SK-N-SH (cell line): ENCODE measurements around the gene MEI4. TPM values are rescaled to one million over a fixed set of nuclear protein-coding genes. Genes with fewer than 3 reads are reported as not detected.

Source experiments
- CTCF ChIA-PET: fragments of 300-600, 350-600 bp; formaldehyde crosslinking; extraction: SDS; loops from one replicate; lab custom pipeline; 2021; lab: Yijun Ruan, JAX
- POLR2A ChIA-PET: fragments of 350-600 bp; sonication (Branson Sonifier 250); formaldehyde crosslinking; extraction: SDS; loops from one replicate; lab custom pipeline; 2020; ENCODE audit warnings: antibody characterized with exemption, inconsistent platforms; lab: Yijun Ruan, JAX
- DNase-seq: peaks from one replicate; pipeline ENCODE4 v3.0.0; 2012
- H2AFZ ChIP-seq: fragments of 200-600 bp; sonication (generic); 2 replicates; pipeline ENCODE4 v1.8.1; 2016; ENCODE audit warnings: antibody characterized with exemption, mild to moderate bottlenecking, low read depth
- H3F3A ChIP-seq: fragments of 200-600 bp; sonication (generic); replicated peaks from 2 replicates; pipeline ENCODE3; 2016; ENCODE audit warnings: antibody characterized with exemption, mild to moderate bottlenecking; ENCODE audit not compliant: insufficient read depth
- H3K27ac ChIP-seq, 2 experiments: fragments of 200-500 bp in 1 of 2; fragments of 200-600 bp in 1 of 2; sonication (Bioruptor generic) in 1 of 2; sonication (generic), shearing (Covaris generic) in 1 of 2; 2 replicates each; pipeline versions ENCODE4 v1.5.1 to v1.6.1; 2014 to 2016; ENCODE audit warnings: low read depth in 2 of 2, inconsistent platforms in 1 of 2, low read length in 1 of 2, mild to moderate bottlenecking in 1 of 2, mixed read lengths in 1 of 2
- H3K27me3 ChIP-seq: fragments of 200-600 bp; sonication (generic), shearing (Covaris generic); 2 replicates; pipeline ENCODE4 v1.6.1; 2016; ENCODE audit warnings: mixed run types; ENCODE audit not compliant: insufficient read depth
- H3K36me3 ChIP-seq, 2 experiments: fragments of 200-500 bp in 1 of 2; fragments of 200-600 bp in 1 of 2; sonication (Bioruptor generic) in 1 of 2; sonication (generic) in 1 of 2; replicated peaks in 1 of 2; 2 replicates each; pipeline versions ENCODE3 to v1.5.1; 2014 to 2016; ENCODE audit warnings: low read length in 1 of 2, mild to moderate bottlenecking in 1 of 2; ENCODE audit not compliant: insufficient read depth in 2 of 2, control insufficient read depth in 1 of 2
- H3K4me1 ChIP-seq, 2 experiments: fragments of 200-500 bp in 1 of 2; fragments of 200-600 bp in 1 of 2; sonication (Bioruptor generic) in 1 of 2; sonication (generic), shearing (Covaris generic) in 1 of 2; 2 replicates each; pipeline versions ENCODE4 v1.5.1 to v1.6.1; 2014 to 2016; ENCODE audit warnings: low read depth in 1 of 2, low read length in 1 of 2, mixed run types in 1 of 2; ENCODE audit not compliant: insufficient read depth in 2 of 2, control insufficient read depth in 1 of 2
- H3K4me2 ChIP-seq: fragments of 200-600 bp; sonication (generic), shearing (Covaris generic); 2 replicates; pipeline ENCODE4 v1.6.1; 2017; ENCODE audit warnings: mixed run types
- H3K4me3 ChIP-seq, 2 experiments: fragments of 200-500 bp in 1 of 2; fragments of 200-600 bp in 1 of 2; sonication (Bioruptor generic) in 1 of 2; sonication (generic), shearing (Covaris generic) in 1 of 2; 2 replicates each; pipeline versions ENCODE4 v1.5.1 to v1.8.1; 2014 to 2016; ENCODE audit warnings: low read depth in 2 of 2, inconsistent platforms in 1 of 2, low read length in 1 of 2, mild to moderate bottlenecking in 1 of 2, mixed read lengths in 1 of 2, moderate library complexity in 1 of 2
- H3K79me2 ChIP-seq: fragments of 200-600 bp; sonication (generic); 2 replicates; pipeline ENCODE4 v1.8.1; 2017; ENCODE audit warnings: mild to moderate bottlenecking; ENCODE audit not compliant: insufficient read depth
- H3K9ac ChIP-seq: fragments of 200-600 bp; sonication (generic); 2 replicates; pipeline ENCODE4 v1.6.1; 2017; ENCODE audit warnings: mixed run types
- H3K9me2 ChIP-seq: fragments of 200-600 bp; sonication (generic); 2 replicates; pipeline ENCODE4 v1.6.1; 2017; ENCODE audit warnings: mixed run types
- H3K9me3 ChIP-seq: fragments of 200-600 bp; sonication (generic); 2 replicates; pipeline ENCODE4 v1.6.1; 2017; ENCODE audit warnings: mixed run types, mild to moderate bottlenecking, moderate library complexity
- H4K20me1 ChIP-seq: fragments of 200-600 bp; sonication (generic); 2 replicates; pipeline ENCODE4 v1.6.1; 2017; ENCODE audit warnings: mild to moderate bottlenecking, mixed run types; ENCODE audit not compliant: insufficient read depth
- CHD2 ChIP-seq: fragments of 150-350 bp; IDR thresholded peaks from 2 replicates; pipeline ENCODE4 v1.6.1; 2018; ENCODE audit warnings: low read length; ENCODE audit not compliant: partially characterized antibody
- ELF1 ChIP-seq: IDR thresholded peaks from 2 replicates; pipeline ENCODE4 v1.4.0; 2012
- EP300 ChIP-seq, 2 experiments: IDR thresholded peaks; 2 replicates each; pipeline versions ENCODE4 v1.4.0 to v1.6.1; 2012; ENCODE audit warnings: borderline replicate concordance in 1 of 2, low read depth in 1 of 2, low read length in 1 of 2
- EZH2phosphoT487 ChIP-seq: fragments of 200-600 bp; sonication (generic); IDR thresholded peaks from 2 replicates; pipeline ENCODE4 v1.6.1; 2017; ENCODE audit warnings: low read depth, mixed run types, mild to moderate bottlenecking, antibody characterized with exemption, moderate library complexity, borderline replicate concordance
- FOSL2 ChIP-seq: IDR thresholded peaks from 2 replicates; pipeline ENCODE4 v1.4.0; 2012; ENCODE audit warnings: low read depth, mild to moderate bottlenecking, moderate library complexity, borderline replicate concordance
- FOXJ3 ChIP-seq: sonication (generic); formaldehyde crosslinking; IDR thresholded peaks from 2 replicates; pipeline ENCODE4 v1.5.1; 2020; ENCODE audit warnings: mild to moderate bottlenecking, missing genetic modification reagents
- GABPA ChIP-seq: IDR thresholded peaks from 2 replicates; pipeline ENCODE4 v1.4.0; 2012; ENCODE audit warnings: low read depth, mild to moderate bottlenecking
- MEF2A ChIP-seq: IDR thresholded peaks from 2 replicates; pipeline ENCODE4 v1.4.0; 2012; ENCODE audit warnings: low read depth, borderline replicate concordance
- MXI1 ChIP-seq: IDR thresholded peaks from 2 replicates; pipeline ENCODE4 v1.6.1; 2012; ENCODE audit warnings: mild to moderate bottlenecking, low read depth, low read length, improper control_type of control experiment
- NFIC ChIP-seq: IDR thresholded peaks from 2 replicates; pipeline ENCODE4 v1.4.0; 2012; ENCODE audit warnings: borderline replicate concordance
- NRF1 ChIP-seq: IDR thresholded peaks from 2 replicates; pipeline ENCODE4 v1.6.1; 2012; ENCODE audit warnings: low read depth, mild to moderate bottlenecking, low read length
- RCOR1 ChIP-seq: fragments of 150-350 bp; IDR thresholded peaks from 2 replicates; pipeline ENCODE4 v1.6.1; 2017; ENCODE audit warnings: antibody characterized with exemption, low read length
- RFX5 ChIP-seq: IDR thresholded peaks from 2 replicates; pipeline ENCODE4 v1.6.1; 2012; ENCODE audit warnings: mild to moderate bottlenecking, improper control_type of control experiment, low read length
- RXRA ChIP-seq: IDR thresholded peaks from 2 replicates; pipeline ENCODE4 v1.4.0; 2012; ENCODE audit warnings: low read depth, mild to moderate bottlenecking, borderline replicate concordance
- SIN3A ChIP-seq: IDR thresholded peaks from 2 replicates; pipeline ENCODE4 v1.6.1; 2012; ENCODE audit warnings: low read depth, mild to moderate bottlenecking, low read length, moderate library complexity, borderline replicate concordance
- TCF12 ChIP-seq: IDR thresholded peaks from 2 replicates; pipeline ENCODE4 v1.4.0; 2012
- TEAD4 ChIP-seq: IDR thresholded peaks from 2 replicates; pipeline ENCODE4 v1.4.0; 2012; ENCODE audit warnings: mild to moderate bottlenecking, borderline replicate concordance; ENCODE audit not compliant: insufficient read depth
- YY1 ChIP-seq: IDR thresholded peaks from 2 replicates; pipeline ENCODE4 v1.4.0; 2012; ENCODE audit warnings: low read depth, mild to moderate bottlenecking
- WGBS: methylation state at CpG from one replicate; pipeline ENCODE4 v1.1.6; 2017; ENCODE audit warnings: low lambda C conversion rate; 5-methylcytosine and 5-hydroxymethylcytosine counted together
- polyA plus RNA-seq, 3 experiments: library from polyadenylated mRNA; depleted of rRNA; stranded (reverse); fragments of >200 nt; gene quantifications; 2 replicates each; pipeline ENCODE4 v1.2.3, GENCODE V29; 2012
- TF ChIP-seq, protein P1 (sequence below): fragments of 150-350 bp; IDR thresholded peaks from 2 replicates; pipeline ENCODE4 v1.6.1; 2017; ENCODE audit warnings: antibody characterized with exemption, low read length, low read depth, borderline replicate concordance
- TF ChIP-seq, protein P2 (sequence below): fragments of 200-600 bp; sonication (generic); IDR thresholded peaks from 2 replicates; pipeline ENCODE4 v1.6.1; 2017; ENCODE audit warnings: antibody characterized with exemption, mild to moderate bottlenecking, moderate library complexity
- TF ChIP-seq, protein P3 (sequence below): IDR thresholded peaks from 2 replicates; pipeline ENCODE4 v1.4.0; 2012; ENCODE audit warnings: low read depth

The MEI4 gene
- polyA plus RNA-seq, 1 of the 3 experiments (the other 2 are of a cell fraction): not detected

DNA sequence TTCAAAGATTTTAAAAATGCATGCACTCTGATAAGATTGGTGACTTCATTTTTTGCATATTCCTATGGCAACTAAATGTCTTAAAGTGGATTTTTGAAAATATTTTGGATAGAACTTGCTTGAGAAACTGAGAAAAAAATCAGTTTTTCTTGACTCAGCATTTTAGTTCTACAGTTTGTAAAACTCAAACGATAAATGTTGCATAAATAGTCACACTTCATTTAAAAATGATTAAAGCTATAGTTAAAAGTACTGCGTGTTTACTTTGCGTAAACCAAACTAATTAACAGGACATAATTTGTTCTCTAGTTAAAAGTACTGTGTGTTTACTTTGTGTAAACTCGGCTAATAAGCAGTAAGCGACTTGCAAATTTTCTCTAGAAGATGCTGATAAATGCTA lies 28.3 kb upstream of the MEI4 start:
- TF ChIP-seq EZH2phosphoT487 (no peak), NFIC (no peak), SIN3A (no peak), NRF1 (no peak), RFX5 (no peak)
- TF ChIP-seq, protein P1, sequence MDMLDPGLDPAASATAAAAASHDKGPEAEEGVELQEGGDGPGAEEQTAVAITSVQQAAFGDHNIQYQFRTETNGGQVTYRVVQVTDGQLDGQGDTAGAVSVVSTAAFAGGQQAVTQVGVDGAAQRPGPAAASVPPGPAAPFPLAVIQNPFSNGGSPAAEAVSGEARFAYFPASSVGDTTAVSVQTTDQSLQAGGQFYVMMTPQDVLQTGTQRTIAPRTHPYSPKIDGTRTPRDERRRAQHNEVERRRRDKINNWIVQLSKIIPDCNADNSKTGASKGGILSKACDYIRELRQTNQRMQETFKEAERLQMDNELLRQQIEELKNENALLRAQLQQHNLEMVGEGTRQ: no peak
- no peaks in the 10 kb centered on the region for H3K79me2 ChIP-seq
- no peak overlapping the region for H2AFZ ChIP-seq
- H3F3A ChIP-seq: no peaks in the 10 kb centered on the region
- no peaks in the 10 kb centered on the region for H3K9me3 ChIP-seq
- H3K9ac ChIP-seq: no peak overlapping the region
- H3K27me3 ChIP-seq: no peaks in the 10 kb centered on the region
- 19% methylated on average over 5 of the region's 5 CpGs for WGBS
- ChIA-PET CTCF (interaction anchor here (1.0 to 1.5 kb wide), 2 partner anchors 58 to 1211 kb away, joined by 3 read pairs; no protein-coding TSS in a partner anchor), POLR2A (no interaction called here)
- H3K36me3 ChIP-seq: no peaks in the 10 kb centered on the region
- H3K27ac ChIP-seq: no peak overlapping the region
- no peaks in the 10 kb centered on the region for H3K4me1 ChIP-seq
- no peaks in the 10 kb centered on the region for H3K9me2 ChIP-seq
- no peaks in the 10 kb centered on the region for H4K20me1 ChIP-seq
- H3K4me3 ChIP-seq: no peak overlapping the region
- H3K4me2 ChIP-seq: no peak overlapping the region
- no peak for DNase-seq

DNA sequence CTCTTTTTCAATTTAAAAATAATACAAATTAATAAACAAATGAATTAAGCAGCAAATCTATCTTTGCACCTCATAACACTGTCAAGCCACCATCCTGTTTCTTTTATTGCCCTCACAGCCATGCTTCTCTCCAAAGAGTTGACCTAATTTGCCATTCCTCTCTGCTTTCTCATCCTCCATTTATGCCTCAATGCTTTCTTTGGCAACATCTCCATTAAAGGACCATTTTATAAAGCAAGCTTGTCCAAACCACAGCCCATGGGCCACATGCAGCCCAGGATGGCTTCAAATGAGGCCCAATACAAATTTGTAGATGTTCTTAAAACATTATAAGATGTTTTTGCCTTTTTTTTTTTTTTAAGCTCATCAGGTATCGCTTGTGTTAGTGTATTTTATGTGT lies 26.4 kb upstream of the MEI4 start:
- H3K79me2 ChIP-seq: no peaks in the 10 kb centered on the region
- no peaks in the 10 kb centered on the region for H3K36me3 ChIP-seq
- no peak overlapping the region for H3K4me3 ChIP-seq
- WGBS: 0% methylated on average over 1 of the region's 1 CpG
- no peak overlapping the region for H3K4me2 ChIP-seq
- CTCF ChIA-PET: no interaction called here
- H3K9me3 ChIP-seq: no peaks in the 10 kb centered on the region
- H3K9ac ChIP-seq: no peak overlapping the region
- POLR2A ChIA-PET: no interaction called here
- H3F3A ChIP-seq: no peaks in the 10 kb centered on the region
- no peaks in the 10 kb centered on the region for H4K20me1 ChIP-seq
- no peaks in the 10 kb centered on the region for H3K4me1 ChIP-seq
- DNase-seq: no peak
- no peak overlapping the region for H3K27ac ChIP-seq
- no peak overlapping the region for H2AFZ ChIP-seq
- H3K27me3 ChIP-seq: no peaks in the 10 kb centered on the region
- TF ChIP-seq YY1: no peak
- TF ChIP-seq, all 33 proteins: peak for 0
- H3K9me2 ChIP-seq: no peaks in the 10 kb centered on the region

DNA sequence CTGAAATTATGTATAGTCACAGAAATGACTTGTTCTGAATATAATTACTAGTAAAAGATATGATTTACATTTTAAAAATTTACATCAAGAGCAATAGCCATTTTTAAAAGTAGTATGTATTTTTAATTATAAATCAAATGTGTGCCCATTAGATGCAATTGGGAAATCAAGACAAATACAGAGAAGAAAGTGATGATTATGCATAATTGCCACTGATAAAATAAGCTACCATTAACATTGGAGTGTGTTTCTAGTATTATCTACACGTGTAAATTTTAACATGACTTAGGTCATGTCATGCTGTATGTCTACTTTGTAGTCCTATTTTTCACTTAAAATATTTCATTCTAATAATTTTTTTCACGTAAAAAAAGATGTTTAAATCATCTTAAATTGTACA lies 22.8 kb upstream of the MEI4 start:
- Histone ChIP-seq H3K27me3 (no peaks in the 10 kb centered on the region), H3K79me2 (no peaks in the 10 kb centered on the region), H4K20me1 (no peaks in the 10 kb centered on the region), H2AFZ (no peak overlapping the region), H3K9ac (no peak overlapping the region), H3K4me2 (no peak overlapping the region), H3K36me3 (no peaks in the 10 kb centered on the region), H3K4me3 (no peak overlapping the region), H3F3A (no peaks in the 10 kb centered on the region), H3K4me1 (no peaks in the 10 kb centered on the region), H3K9me2 (no peaks in the 10 kb centered on the region), H3K27ac (no peak overlapping the region), H3K9me3 (no peaks in the 10 kb centered on the region)
- DNase-seq: no peak
- CTCF ChIA-PET: interaction anchor here (1.2 kb wide), 1 partner anchor 10 kb away, joined by 3 read pairs; no protein-coding TSS in a partner anchor
- POLR2A ChIA-PET: no interaction called here
- 4% methylated on average over 2 of the region's 2 CpGs for WGBS
- TF ChIP-seq GABPA (no peak), TEAD4 (no peak), EP300 (IDR thresholded peaks at IDR 0.05; ENCODE audit: borderline replicate concordance in 1 of 2, low read depth in 1 of 2, low read length in 1 of 2) (no peak), MXI1 (no peak), TCF12 (no peak), FOSL2 (no peak), ELF1 (no peak), MEF2A (no peak), RCOR1 (no peak), SIN3A (no peak), FOXJ3 (CRISPR knock-in tag) (no peak), RXRA (no peak), CHD2 (no peak), YY1 (no peak)
- TF ChIP-seq, protein P2, sequence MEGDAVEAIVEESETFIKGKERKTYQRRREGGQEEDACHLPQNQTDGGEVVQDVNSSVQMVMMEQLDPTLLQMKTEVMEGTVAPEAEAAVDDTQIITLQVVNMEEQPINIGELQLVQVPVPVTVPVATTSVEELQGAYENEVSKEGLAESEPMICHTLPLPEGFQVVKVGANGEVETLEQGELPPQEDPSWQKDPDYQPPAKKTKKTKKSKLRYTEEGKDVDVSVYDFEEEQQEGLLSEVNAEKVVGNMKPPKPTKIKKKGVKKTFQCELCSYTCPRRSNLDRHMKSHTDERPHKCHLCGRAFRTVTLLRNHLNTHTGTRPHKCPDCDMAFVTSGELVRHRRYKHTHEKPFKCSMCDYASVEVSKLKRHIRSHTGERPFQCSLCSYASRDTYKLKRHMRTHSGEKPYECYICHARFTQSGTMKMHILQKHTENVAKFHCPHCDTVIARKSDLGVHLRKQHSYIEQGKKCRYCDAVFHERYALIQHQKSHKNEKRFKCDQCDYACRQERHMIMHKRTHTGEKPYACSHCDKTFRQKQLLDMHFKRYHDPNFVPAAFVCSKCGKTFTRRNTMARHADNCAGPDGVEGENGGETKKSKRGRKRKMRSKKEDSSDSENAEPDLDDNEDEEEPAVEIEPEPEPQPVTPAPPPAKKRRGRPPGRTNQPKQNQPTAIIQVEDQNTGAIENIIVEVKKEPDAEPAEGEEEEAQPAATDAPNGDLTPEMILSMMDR: no peak
- TF ChIP-seq, protein P3, sequence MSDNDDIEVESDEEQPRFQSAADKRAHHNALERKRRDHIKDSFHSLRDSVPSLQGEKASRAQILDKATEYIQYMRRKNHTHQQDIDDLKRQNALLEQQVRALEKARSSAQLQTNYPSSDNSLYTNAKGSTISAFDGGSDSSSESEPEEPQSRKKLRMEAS: no peak
- TF ChIP-seq, protein P1: no peak
